GM08714 (cell line): ENCODE results near the gene YPEL4.
"Not testable (repeated sequence)": the region's sequence is repeated elsewhere in the genome, so short reads cannot be mapped to it uniquely, and the experiment has no call there.

Experiments
- H3K4me3 ChIP-seq: fragments of 200-500 bp; sonication (Bioruptor generic); 2 replicates; pipeline ENCODE4 v1.5.1; 2014; ENCODE audit warnings: mild to moderate bottlenecking, low read length, inconsistent platforms
- ZNF274 ChIP-seq: IDR thresholded peaks from 2 replicates; pipeline ENCODE4 v1.6.1; 2012; ENCODE audit warnings: mild to moderate bottlenecking, low read depth, low read length

The YPEL4 gene

GRCh38 chr11:57649826-57650738 lies at the start of gene YPEL4:
TSS of gene YPEL4 (minus strand) at chr11:57649912. CDS start at chr11:57647107, 2,805 bp downstream.
- no peak within 1 kb of the TSS; the same call in 1 of the 2 replicates for H3K4me3 ChIP-seq
- TF ChIP-seq ZNF274 = no peak

GRCh38 chr11:57698843-57699365 lies 49.2 kb upstream of the YPEL4 start:
- no peak for TF ChIP-seq ZNF274
- H3K4me3 ChIP-seq = no peak overlapping the region

- H3K4me3 ChIP-seq = not testable (repeated sequence)
Observed at GRCh38 chr11:57690474-57690873, 40.8 kb upstream of the YPEL4 start.

- no peak overlapping the region for H3K4me3 ChIP-seq
- no peak for TF ChIP-seq ZNF274
Observed at GRCh38 chr11:57681168-57681567, 31.5 kb upstream of the YPEL4 start.

GRCh38 chr11:57680552-57680874 lies 30.8 kb upstream of the YPEL4 start:
- no peak overlapping the region for H3K4me3 ChIP-seq
- no peak for TF ChIP-seq ZNF274

GRCh38 chr11:57679396-57679795 lies 29.7 kb upstream of the YPEL4 start:
- no peak overlapping the region for H3K4me3 ChIP-seq
- TF ChIP-seq ZNF274 = no peak

- TF ChIP-seq ZNF274 = no peak
Observed at GRCh38 chr11:57675176-57675941, 25.6 kb upstream of the YPEL4 start.

GRCh38 chr11:57674251-57674650 lies 24.5 kb upstream of the YPEL4 start:
- H3K4me3 ChIP-seq = no peak overlapping the region
- no peak for TF ChIP-seq ZNF274

More at GRCh38 chr11:57675176-57675941, 25.6 kb upstream of the YPEL4 start:
- H3K4me3 ChIP-seq = no peak overlapping the region

- no peak for TF ChIP-seq ZNF274
- peak overlapping the region; percentile 97 for H3K4me3 ChIP-seq
Observed at GRCh38 chr11:57668434-57668782, 18.7 kb upstream of the YPEL4 start.

GRCh38 chr11:57667736-57668433 lies 18.2 kb upstream of the YPEL4 start, which contains the start of gene ZDHHC5:
TSS of gene ZDHHC5 (plus strand) at chr11:57668114. CDS start at chr11:57673091, 4,977 bp downstream.
- H3K4me3 ChIP-seq = peak within 1 kb of the TSS; percentile 97
- no peak for TF ChIP-seq ZNF274

GRCh38 chr11:57667117-57667735 lies 17.5 kb upstream of the YPEL4 start:
- peak overlapping the region; percentile 63 for H3K4me3 ChIP-seq
- TF ChIP-seq ZNF274 = no peak

- H3K4me3 ChIP-seq = no peak overlapping the region
- no peak for TF ChIP-seq ZNF274
Observed at GRCh38 chr11:57663975-57664374, 14.3 kb upstream of the YPEL4 start.

- no peak for TF ChIP-seq ZNF274
- H3K4me3 ChIP-seq = no peak overlapping the region
Observed at GRCh38 chr11:57662893-57663292, 13.2 kb upstream of the YPEL4 start.

GRCh38 chr11:57659669-57660068 lies 10.0 kb upstream of the YPEL4 start:
- TF ChIP-seq ZNF274 = no peak
- H3K4me3 ChIP-seq = no peak overlapping the region
